Measurements from ENCODE around the gene PCDHGB1. TPM values are rescaled to one million over a fixed set of nuclear protein-coding genes. Genes with fewer than 3 reads are reported as not detected.
"Not testable (repeated sequence)": the region's sequence is repeated elsewhere in the genome, so short reads cannot be mapped to it uniquely, and the experiment has no call there.

The PCDHGB1 gene
- total RNA-seq, 2 donors from 2014 or later: 0.15 to 1.7 TPM

- TF ChIP-seq CTCF (IDR thresholded peaks at IDR 0.05): no peak
- H3K9ac ChIP-seq (ENCODE audit: low read depth in 2 of 2, low read length in 2 of 2): no peak within 1 kb of the TSS
- DNase-seq: no peak
- no peaks in the 10 kb centered on the region for H3K27me3 ChIP-seq
- H3K4me3 ChIP-seq: no peak within 1 kb of the TSS
- intact Hi-C loops (cut with DNase I): no loop called here
- no peaks in the 10 kb centered on the region for H3K4me1 ChIP-seq
- H3K9me3 ChIP-seq: peaks cover 13% of the 10 kb centered on the region
- no peak within 1 kb of the TSS for H3K27ac ChIP-seq
- H3K36me3 ChIP-seq: no peaks in the 10 kb centered on the region
These were observed 23.9 kb downstream of the PCDHGB1 start, which contains the start of gene PCDHGA6 for GRCh38 chr5:141373673-141374317. TSS of gene PCDHGA6 (plus strand) at chr5:141373891. CDS start at chr5:141374084, 193 bp downstream.

DNA sequence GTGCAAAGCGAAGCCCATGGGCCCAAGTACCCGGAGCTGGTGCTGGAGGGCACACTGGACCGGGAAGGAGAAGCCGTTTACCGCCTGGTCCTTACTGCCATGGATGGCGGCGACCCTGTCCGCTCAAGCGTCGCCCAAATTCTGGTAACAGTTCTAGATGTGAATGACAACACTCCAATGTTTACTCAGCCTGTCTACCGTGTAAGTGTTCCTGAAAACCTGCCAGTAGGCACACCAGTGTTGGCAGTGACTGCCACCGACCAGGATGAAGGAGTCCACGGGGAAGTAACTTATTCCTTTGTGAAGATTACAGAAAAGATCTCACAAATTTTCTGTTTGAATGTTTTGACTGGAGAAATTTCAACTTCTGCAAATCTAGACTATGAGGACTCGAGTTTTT, 24.7 kb downstream of the PCDHGB1 start:
- Histone ChIP-seq H3K4me3 (no peak overlapping the region), H3K9me3 (peaks cover 13% of the 10 kb centered on the region), H3K27me3 (no peaks in the 10 kb centered on the region), H3K27ac (no peak overlapping the region), H3K9ac (ENCODE audit: low read depth in 2 of 2, low read length in 2 of 2) (no peak overlapping the region), H3K4me1 (no peaks in the 10 kb centered on the region), H3K36me3 (no peaks in the 10 kb centered on the region)
- no peak for TF ChIP-seq CTCF (IDR thresholded peaks at IDR 0.05)
- no peak for DNase-seq
- intact Hi-C loops (cut with DNase I): no loop called here

DNA sequence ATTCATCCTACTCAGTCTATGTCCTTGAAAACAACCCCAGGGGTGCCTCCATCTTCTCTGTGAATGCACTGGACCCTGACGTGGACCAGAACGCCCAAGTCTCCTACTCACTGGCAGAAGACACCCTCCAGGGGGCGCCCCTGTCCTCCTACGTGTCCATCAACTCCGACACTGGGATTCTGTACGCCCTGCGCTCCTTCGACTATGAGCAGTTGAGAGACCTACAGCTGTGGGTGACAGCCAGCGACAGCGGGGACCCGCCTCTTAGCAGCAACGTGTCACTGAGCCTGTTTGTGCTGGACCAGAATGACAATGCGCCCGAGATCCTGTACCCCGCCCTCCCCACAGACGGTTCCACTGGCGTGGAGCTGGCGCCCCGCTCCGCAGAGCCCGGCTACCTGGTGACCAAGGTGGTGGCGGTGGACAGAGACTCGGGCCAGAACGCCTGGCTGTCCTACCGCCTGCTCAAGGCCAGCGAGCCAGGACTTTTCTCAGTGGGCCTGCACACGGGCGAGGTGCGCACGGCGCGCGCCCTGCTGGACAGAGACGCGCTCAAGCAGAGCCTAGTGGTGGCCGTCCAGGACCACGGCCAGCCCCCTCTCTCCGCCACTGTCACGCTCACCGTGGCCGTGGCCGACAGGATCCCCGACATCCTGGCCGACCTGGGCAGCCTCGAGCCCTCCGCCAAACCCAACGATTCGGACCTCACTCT, 25.7 kb downstream of the PCDHGB1 start:
- H3K27me3 ChIP-seq; H3K9ac ChIP-seq (ENCODE audit: low read depth in 2 of 2, low read length in 2 of 2); H3K4me1 ChIP-seq; intact Hi-C loops (cut with DNase I); H3K36me3 ChIP-seq; H3K27ac ChIP-seq; H3K4me3 ChIP-seq; DNase-seq: not testable (repeated sequence)
- peaks cover 13% of the 10 kb centered on the region for H3K9me3 ChIP-seq

DNA sequence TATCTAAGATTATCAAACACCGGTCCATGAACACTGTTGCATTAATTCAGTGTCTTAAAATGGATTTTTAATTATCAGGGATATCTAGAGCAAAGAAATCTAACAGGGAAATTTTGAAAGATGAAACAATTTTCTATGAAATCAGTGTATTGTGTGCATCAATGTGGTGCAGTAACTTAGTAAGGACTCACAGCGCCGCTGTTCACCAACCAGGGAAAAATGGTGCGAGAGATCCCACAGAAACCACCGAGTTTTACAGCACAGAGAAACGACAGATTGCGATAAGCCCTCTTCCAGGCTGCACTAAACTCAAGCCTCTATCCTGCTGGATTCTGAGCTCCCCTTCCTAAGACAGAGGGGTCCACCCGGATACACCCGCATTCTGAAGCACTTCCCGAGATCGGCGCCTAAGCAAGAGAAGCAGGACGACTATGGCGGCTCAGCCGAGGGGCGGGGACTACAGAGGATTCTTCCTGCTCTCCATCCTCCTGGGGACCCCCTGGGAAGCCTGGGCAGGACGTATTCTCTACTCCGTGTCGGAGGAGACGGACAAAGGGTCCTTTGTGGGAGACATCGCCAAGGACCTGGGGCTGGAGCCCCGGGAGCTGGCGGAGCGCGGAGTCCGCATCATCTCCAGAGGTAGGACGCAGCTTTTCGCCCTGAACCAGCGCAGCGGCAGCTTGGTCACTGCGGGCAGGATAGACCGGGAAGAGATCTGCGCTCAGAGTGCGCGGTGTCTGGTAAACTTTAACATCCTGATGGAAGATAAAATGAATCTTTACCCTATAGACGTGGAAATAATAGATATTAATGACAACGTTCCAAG, 32.8 kb downstream of the PCDHGB1 start, which contains the start of gene PCDHGA7:
PCDHGA7 (plus strand) TSS at position 274 of the 826 bp plus-strand sequence; CDS start at position 432, 158 bp downstream.
- H3K4me3 ChIP-seq: peak within 1 kb of the TSS; percentile 21
- H3K9ac ChIP-seq (ENCODE audit: low read depth in 2 of 2, low read length in 2 of 2): no peak within 1 kb of the TSS
- H3K36me3 ChIP-seq: no peaks in the 10 kb centered on the region
- no peaks in the 10 kb centered on the region for H3K27me3 ChIP-seq
- H3K4me1 ChIP-seq: no peaks in the 10 kb centered on the region
- no peak within 1 kb of the TSS for H3K27ac ChIP-seq
- no peak for TF ChIP-seq CTCF (IDR thresholded peaks at IDR 0.05)
- no peak for DNase-seq
- intact Hi-C loops (cut with DNase I): no loop called here
- peaks cover 3% of the 10 kb centered on the region for H3K9me3 ChIP-seq

DNA sequence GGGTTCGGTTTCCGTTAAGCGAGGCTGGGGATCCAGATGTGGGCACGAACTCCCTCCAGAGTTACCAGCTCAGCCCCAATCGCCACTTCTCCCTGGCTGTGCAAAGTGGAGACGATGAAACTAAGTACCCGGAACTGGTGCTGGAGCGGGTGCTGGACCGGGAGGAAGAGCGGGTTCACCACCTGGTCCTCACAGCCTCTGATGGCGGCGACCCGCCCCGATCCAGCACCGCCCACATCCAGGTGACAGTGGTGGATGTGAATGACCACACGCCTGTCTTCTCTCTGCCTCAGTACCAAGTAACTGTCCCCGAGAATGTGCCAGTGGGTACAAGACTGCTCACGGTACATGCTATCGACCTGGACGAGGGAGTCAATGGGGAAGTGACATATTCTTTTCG, 33.4 kb downstream of the PCDHGB1 start:
- intact Hi-C loops (cut with DNase I): no loop called here
- Histone ChIP-seq H3K9ac (ENCODE audit: low read depth in 2 of 2, low read length in 2 of 2) (no peak overlapping the region), H3K27ac (no peak overlapping the region), H3K4me1 (no peaks in the 10 kb centered on the region), H3K36me3 (no peaks in the 10 kb centered on the region), H3K27me3 (no peaks in the 10 kb centered on the region), H3K4me3 (no peak overlapping the region), H3K9me3 (peaks cover 3% of the 10 kb centered on the region)
- DNase-seq: no peak
- TF ChIP-seq CTCF (IDR thresholded peaks at IDR 0.05): no peak
